Right cardiac atrium (tissue), 5 donors: ENCODE results near the gene PUSL1. TPM values are rescaled to one million over a fixed set of nuclear protein-coding genes. Genes with fewer than 3 reads are reported as not detected.

Experiments
- ATAC-seq, 2 donors: fragments of 200-7000 bp; cut with Tn5 transposase; one replicate each; pipeline versions ENCODE4 v1.8.0 to v1.9.1; 2020; ENCODE audit warnings: moderate library complexity in 2 of 2, mild to moderate bottlenecking in 1 of 2
- DNase-seq, 3 donors: peaks; one replicate each; pipeline ENCODE4 v3.0.0-alpha.2; 2020
- H3K27ac ChIP-seq: one replicate; pipeline ENCODE4 v1.5.1; 2013; ENCODE audit warnings: mild to moderate bottlenecking, low read length, control low read depth, moderate library complexity
- H3K27me3 ChIP-seq: one replicate; pipeline ENCODE4 v1.6.1; 2013; ENCODE audit not compliant: control insufficient read depth, insufficient read depth
- H3K4me1 ChIP-seq: one replicate; pipeline ENCODE4 v1.6.1; 2013; ENCODE audit warnings: low read length; ENCODE audit not compliant: control insufficient read depth, insufficient read depth
- H3K4me3 ChIP-seq: one replicate; pipeline ENCODE4 v1.5.1; 2013; ENCODE audit warnings: low read length, control low read depth
- H3K9me3 ChIP-seq: one replicate; pipeline ENCODE4 v1.6.1; 2013; ENCODE audit warnings: low read length; ENCODE audit not compliant: control insufficient read depth
- WGBS: extraction: QIAGEN DNeasy Blood & Tissue Kit; methylation state at CpG from one replicate; pipeline ENCODE4 v1.1.7; 2013; 5-methylcytosine and 5-hydroxymethylcytosine counted together
- intact Hi-C, 4 donors: fragments of 100-400 bp; cut with DNase I; formaldehyde crosslinking; loops; one replicate each; pipeline versions ENCODE4 v1.11.0 to v1.14.0; 2022 to 2023
- long read RNA-seq, 4 donors: library from polyadenylated mRNA; unstranded; transcript quantifications; one replicate each; pipeline ENCODE4 v2.0.0, GENCODE V29; 2020 to 2021
- polyA plus RNA-seq: library from polyadenylated mRNA; stranded (reverse); fragments of 200-250 nt; gene quantifications from one replicate; pipeline ENCODE4 v1.2.3, GENCODE V29; 2013
- total RNA-seq, 4 donors: library from RNA; stranded (reverse); fragmentation: NEBNext Ultra II Directional; extraction: Animal tissue kit (Norgen Biotek cat#: 25700); gene quantifications; one replicate each; pipeline ENCODE4 v1.2.1, GENCODE V29; 2021
- donor health status: healthy with polysubstance abuse.
- donor health status: DM: no; HTN: yes; CAD: no.
- donor health status: DM: no; HTN: no; CAD: no.
- donor health status: DM: no; HTN: yes; CAD: no; lungs with severe emphysema.
- donor health status: DM: yes; HTN: yes; CAD: no.

PUSL1 gene, protein sequence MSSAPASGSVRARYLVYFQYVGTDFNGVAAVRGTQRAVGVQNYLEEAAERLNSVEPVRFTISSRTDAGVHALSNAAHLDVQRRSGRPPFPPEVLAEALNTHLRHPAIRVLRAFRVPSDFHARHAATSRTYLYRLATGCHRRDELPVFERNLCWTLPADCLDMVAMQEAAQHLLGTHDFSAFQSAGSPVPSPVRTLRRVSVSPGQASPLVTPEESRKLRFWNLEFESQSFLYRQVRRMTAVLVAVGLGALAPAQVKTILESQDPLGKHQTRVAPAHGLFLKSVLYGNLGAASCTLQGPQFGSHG
- total RNA-seq (10 to 100 TPM; 11.3 to 14.1 (median 12.5) TPM), polyA plus RNA-seq (13.1 TPM)
- long read RNA-seq, donor 1, transcript PUSL1-201 (8 exons, 1,287 nt) = major isoform, 10 of 25 reads
- long read RNA-seq, donor 1, partial matches to known transcripts = 6 of 25 reads
- long read RNA-seq, donor 1, other reads (novel, unspliced or antisense) = 9 of 25 reads
- long read RNA-seq, donor 2, transcript PUSL1-201 (8 exons, 1,287 nt) = major isoform, 6 of 20 reads
- long read RNA-seq, donor 2, partial matches to known transcripts = 8 of 20 reads
- long read RNA-seq, donor 2, other reads (novel, unspliced or antisense) = 6 of 20 reads
- long read RNA-seq, donor 3, transcript PUSL1-201 (8 exons, 1,287 nt) = major isoform, 13 of 26 reads
- long read RNA-seq, donor 3, partial matches to known transcripts = 2 of 26 reads
- long read RNA-seq, donor 3, other reads (novel, unspliced or antisense) = 11 of 26 reads
- long read RNA-seq, donor 4, transcript PUSL1-201 (8 exons, 1,287 nt) = major isoform, 6 of 17 reads
- long read RNA-seq, donor 4, partial matches to known transcripts = 7 of 17 reads
- long read RNA-seq, donor 4, other reads (novel, unspliced or antisense) = 4 of 17 reads

DNA sequence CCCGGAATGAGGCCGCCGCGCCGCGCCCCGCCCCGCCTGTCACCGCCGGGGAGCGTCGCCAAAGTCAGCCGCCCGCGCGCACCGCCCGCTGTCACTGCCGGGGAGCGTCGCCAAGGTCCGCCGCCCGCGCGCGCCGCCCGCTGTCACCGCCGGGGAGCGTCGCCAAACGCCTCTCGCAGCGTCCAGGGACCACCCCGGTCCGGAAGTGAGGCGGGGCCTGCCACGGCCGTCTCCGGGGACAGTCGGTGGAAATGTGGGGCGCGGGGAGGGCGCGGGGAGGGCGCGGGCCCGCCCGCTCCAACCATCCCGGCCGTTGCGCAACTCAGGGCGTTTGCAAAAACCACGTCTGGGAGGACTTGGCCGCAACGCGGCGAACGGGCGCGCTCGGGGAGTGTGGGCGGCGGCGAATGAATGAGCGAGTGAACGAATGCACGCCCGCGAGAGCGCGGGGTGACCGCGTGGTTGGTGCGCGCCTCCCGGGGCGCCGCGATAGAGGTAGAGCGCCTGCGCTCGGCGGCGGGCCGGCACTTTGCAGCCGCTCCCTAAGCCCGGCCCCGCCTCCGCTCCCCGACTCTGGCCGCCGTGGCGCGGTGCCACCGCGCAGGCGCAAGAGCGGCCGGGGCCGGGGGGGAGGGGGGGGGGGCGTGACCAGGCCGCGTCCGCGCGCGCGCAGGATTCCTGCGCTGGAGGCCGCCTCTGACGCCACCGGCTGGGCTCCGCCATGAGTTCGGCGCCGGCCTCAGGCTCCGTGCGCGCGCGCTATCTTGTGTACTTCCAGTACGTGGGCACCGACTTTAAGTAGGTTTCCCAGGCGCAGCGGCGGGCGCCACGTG lies at the start of gene PUSL1, which contains the start of gene ACAP3:
TSS of gene PUSL1 (plus strand) at position 675 of the 833 bp plus-strand sequence. CDS start at position 722, 47 bp downstream.
TSS of gene ACAP3 (minus strand) at position 8 of the 833 bp plus-strand sequence. CDS start 115 bp downstream, outside the sequence.
- Histone ChIP-seq H3K9me3 (no peaks in the 10 kb centered on the region), H3K27me3 (no peaks in the 10 kb centered on the region), H3K4me3 (peak within 1 kb of the TSS; percentile 72), H3K27ac (peak within 1 kb of the TSS; percentile 80), H3K4me1 (peaks cover 5% of the 10 kb centered on the region)
- peak; percentile 69 to 78 for ATAC-seq
- DNase-seq = peak; percentile 96 to 98 (median 97)
- under 1% methylated on average over 123 of the region's 131 CpGs for WGBS
- intact Hi-C loops = no loop called here

DNA sequence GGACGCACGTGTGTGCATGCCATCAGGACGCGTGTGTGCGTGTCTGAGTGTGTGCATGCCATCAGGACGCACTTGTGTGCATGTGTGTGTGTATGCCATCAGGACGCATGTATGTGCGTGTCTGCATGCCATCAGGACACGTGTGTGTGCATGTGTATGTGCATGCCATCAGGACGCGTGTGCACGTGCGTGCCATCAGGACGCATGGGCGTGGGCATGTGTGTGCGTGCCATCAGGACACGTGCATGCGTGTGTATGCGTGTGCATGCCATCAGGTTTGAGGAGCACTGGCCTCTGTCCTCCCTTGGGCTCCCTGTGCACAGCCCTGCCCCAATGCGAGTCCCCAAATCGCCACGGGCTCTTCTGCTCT lies 49.3 kb upstream of the PUSL1 start:
- Histone ChIP-seq H3K27ac (no peak overlapping the region), H3K4me3 (no peak overlapping the region), H3K9me3 (no peaks in the 10 kb centered on the region), H3K4me1 (peaks cover 3% of the 10 kb centered on the region), H3K27me3 (no peaks in the 10 kb centered on the region)
- ATAC-seq (peak in 1 of 2 donors; percentile 4), DNase-seq (peak in 1 of 3 donors; percentile 53)
- WGBS = 94% methylated on average over 22 of the region's 22 CpGs
- intact Hi-C loops = no loop called here

DNA sequence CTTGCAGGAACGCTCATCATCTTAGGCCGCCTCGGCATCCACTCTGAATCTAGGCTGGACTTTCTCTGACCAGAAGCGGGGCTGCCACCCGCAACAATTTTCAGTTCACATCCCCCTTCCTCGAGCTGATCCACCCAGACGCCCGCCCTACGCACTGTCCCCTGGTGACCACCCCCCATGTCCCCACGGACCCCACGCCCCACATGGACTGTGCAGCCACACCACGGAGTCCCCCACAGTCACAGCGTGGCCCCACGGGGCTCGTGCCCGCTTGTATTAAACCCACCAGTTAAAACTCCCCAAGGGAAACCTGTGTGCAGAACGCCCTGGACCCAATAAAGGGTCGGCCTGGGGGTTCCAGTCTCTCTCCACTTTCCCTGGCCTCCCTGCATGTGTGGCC lies 48.9 kb upstream of the PUSL1 start:
- DNase-seq = peak in 2 of 3 donors; percentile 28 to 56
- ATAC-seq = peak in 1 of 2 donors; percentile 4
- Histone ChIP-seq H3K4me3 (no peak overlapping the region), H3K4me1 (peaks cover 3% of the 10 kb centered on the region), H3K9me3 (no peaks in the 10 kb centered on the region), H3K27me3 (no peaks in the 10 kb centered on the region), H3K27ac (no peak overlapping the region)
- intact Hi-C loops = no loop called here
- 93% methylated on average over 18 of the region's 18 CpGs for WGBS

DNA sequence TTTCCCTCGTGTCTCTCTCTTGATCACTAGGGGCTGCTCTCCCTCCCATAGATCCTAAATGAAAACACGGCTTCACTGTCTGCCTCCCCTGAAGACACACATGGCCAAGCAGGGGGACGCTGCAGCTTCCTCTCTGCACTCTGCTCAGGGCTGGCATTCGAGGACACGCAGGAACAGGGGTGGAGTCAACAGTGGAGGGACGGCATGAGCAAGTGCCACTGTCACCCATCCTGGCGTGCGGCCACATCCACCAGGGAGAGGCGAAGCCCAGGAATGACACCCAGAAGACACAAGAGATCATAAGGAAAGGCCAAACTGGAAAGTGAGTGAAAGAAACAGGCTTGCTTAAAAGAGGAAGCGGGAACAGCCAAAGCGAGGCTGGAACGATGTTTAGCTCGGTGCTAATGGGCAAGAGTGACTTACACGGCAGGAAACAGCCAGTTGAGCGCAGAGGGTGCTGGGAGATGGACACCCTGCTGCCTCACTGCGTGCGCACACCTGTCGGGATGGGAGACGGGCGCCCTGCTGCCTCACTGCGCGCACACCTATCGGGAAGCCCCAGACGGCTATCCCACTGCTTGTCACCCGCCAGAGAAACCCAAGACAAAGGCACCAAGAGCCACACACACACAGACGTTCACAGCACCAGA lies 48.3 kb upstream of the PUSL1 start:
- peak in 2 of 3 donors; percentile 84 to 86 for DNase-seq
- Histone ChIP-seq H3K27me3 (no peaks in the 10 kb centered on the region), H3K4me1 (peaks cover 3% of the 10 kb centered on the region), H3K9me3 (no peaks in the 10 kb centered on the region), H3K4me3 (no peak overlapping the region), H3K27ac (peak overlapping the region; percentile 27)
- intact Hi-C loops = no loop called here
- ATAC-seq = peak; percentile 18 to 65
- 66% methylated on average over 26 of the region's 26 CpGs for WGBS

DNA sequence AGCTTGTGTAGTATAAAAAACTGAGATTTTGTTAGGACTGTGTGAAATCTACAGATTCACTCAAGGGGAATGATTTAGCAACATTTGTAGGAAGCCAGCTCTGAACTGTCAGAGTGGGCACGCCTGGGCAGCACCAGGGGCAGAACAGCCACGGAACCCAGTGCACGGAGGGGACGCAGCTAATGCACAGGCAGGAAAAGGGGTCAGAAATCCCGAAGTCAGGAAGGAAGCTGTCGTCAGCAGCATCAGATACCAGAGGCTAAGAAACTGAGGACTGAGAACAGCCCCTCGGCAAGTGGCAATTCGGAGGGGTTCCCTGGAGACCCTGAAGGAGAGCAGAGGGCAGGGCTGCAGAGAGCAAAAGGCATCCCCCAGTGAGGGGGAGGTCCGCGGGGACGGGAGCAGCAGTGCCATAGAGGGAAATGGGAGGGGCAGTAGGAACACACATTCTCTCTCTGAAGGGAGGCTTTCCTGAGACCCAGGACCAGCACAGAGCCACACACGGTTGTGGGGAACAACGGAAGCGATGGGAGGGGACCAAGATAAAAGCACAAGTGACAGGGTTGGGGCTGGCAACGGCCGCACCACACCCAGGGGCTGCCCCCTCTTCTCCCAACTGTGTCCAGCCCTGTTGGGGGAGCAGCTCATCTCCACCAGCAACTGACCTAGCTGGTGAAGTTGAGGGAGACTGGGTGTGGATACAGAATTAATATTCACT lies 47.4 kb upstream of the PUSL1 start:
- Histone ChIP-seq H3K9me3 (no peaks in the 10 kb centered on the region), H3K4me1 (peaks cover 3% of the 10 kb centered on the region), H3K27me3 (no peaks in the 10 kb centered on the region), H3K27ac (no peak overlapping the region), H3K4me3 (no peak overlapping the region)
- intact Hi-C loops = no loop called here
- peak; percentile 19 to 79 for ATAC-seq
- WGBS = 52% methylated on average over 16 of the region's 16 CpGs
- peak in 2 of 3 donors; percentile 57 to 65 for DNase-seq

DNA sequence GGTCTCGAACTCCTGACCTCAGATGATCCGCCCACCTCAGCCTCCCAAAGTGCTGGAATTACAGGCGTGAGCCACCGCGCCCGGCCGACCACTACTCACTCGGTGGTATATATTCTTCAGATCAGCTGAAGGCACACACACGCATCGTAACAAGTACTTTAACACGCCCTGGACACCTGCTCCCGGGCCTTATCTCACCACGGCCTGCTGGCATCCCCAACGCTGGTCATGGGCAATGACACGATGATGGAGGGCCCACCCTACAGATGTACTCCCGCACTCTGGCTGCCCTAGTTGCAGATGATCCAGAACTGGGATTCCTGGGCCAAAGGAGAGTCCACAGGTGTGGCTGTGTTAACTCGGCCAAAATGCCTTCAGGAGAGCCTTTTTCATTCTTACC lies 46.3 kb upstream of the PUSL1 start:
- 94% methylated on average over 17 of the region's 17 CpGs for WGBS
- DNase-seq (peak in 2 of 3 donors; percentile 27 to 37), ATAC-seq (no peak)
- intact Hi-C loops = no loop called here
- no peaks in the 10 kb centered on the region for H3K9me3 ChIP-seq
- peaks cover 3% of the 10 kb centered on the region for H3K4me1 ChIP-seq
- H3K27ac ChIP-seq = no peak overlapping the region
- H3K4me3 ChIP-seq = no peak overlapping the region
- H3K27me3 ChIP-seq = no peaks in the 10 kb centered on the region

DNA sequence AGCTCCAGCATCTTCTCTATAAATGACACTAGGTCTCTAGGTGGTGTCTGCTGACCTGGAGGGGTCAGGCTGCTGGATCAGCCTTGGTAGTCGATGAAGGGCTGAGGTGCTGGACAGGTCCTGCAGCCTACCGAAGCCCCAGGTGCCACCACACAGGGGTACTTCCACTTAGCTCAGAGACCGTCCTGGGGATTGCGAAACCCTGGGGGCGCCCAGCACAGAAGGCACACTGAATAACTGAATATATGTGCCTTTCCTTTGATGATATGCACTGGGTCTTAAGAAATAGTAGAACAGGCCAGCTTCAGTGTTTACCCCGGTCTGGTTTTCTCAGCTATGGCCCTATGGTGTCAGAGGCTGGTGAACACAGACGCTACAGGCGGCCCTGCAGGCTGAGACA lies 45.6 kb upstream of the PUSL1 start:
- ATAC-seq = no peak
- Histone ChIP-seq H3K4me1 (peaks cover 3% of the 10 kb centered on the region), H3K27me3 (no peaks in the 10 kb centered on the region), H3K4me3 (no peak overlapping the region), H3K9me3 (no peaks in the 10 kb centered on the region), H3K27ac (no peak overlapping the region)
- DNase-seq = peak in 1 of 3 donors; percentile 18
- 93% methylated on average over 8 of the region's 8 CpGs for WGBS
- intact Hi-C loops = no loop called here

DNA sequence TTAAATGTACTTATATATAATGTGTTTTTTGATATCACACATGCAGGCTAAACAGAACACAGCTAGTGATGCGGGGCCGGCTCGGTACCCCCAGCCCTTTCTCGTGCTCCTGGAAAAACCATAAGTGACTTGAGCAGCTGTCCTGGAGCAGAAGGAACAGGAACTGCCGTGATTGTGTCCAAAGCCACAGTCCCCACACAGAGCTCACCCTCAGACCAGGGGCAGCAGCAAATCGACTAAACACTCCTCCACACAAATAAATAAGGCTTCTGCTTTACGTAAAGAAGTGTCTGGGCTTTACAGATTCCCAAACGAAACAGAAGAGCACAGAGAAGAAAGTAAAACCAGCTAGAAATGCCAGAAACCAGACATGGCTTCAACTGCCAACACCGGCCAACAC lies 44.4 kb upstream of the PUSL1 start:
- no peak overlapping the region for H3K4me3 ChIP-seq
- no peak for ATAC-seq
- H3K9me3 ChIP-seq = no peaks in the 10 kb centered on the region
- H3K4me1 ChIP-seq = peaks cover 3% of the 10 kb centered on the region
- no peak overlapping the region for H3K27ac ChIP-seq
- H3K27me3 ChIP-seq = no peaks in the 10 kb centered on the region
- DNase-seq = no peak
- intact Hi-C loops = no loop called here
- WGBS = 89% methylated on average over 9 of the region's 9 CpGs

DNA sequence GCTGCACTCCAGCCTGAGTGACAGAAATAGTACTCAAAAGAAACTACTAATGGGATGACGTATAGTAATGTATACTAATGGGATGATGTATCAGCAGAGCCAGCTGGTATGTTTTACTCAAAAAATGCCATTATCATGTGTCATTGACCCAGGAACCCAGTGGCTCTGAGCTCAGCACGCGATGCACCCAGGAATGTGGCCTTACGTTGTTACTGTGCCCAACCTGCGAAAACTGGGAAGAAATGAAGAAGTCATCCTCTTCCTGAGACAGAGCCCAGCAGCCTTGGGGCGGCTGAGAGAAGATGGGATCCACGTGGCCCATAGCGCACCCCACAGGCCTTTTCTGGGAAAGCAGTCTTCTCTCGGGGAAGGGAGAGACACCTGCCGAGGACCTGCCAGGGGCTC lies 43.5 kb upstream of the PUSL1 start:
- no peak for DNase-seq
- Histone ChIP-seq H3K4me3 (no peak overlapping the region), H3K4me1 (peaks cover 3% of the 10 kb centered on the region), H3K27ac (no peak overlapping the region), H3K9me3 (no peaks in the 10 kb centered on the region), H3K27me3 (no peaks in the 10 kb centered on the region)
- intact Hi-C loops = no loop called here
- WGBS = 74% methylated on average over 10 of the region's 10 CpGs
- no peak for ATAC-seq
